Activated CD4-positive, CD25-positive, alpha-beta regulatory T cell treated with anti-CD3 and anti-CD28 coated beads, Interleukin-2, amount 50 U/mL, for 24 hours (primary cell): ENCODE data around the gene MYO1D.

Experiments
- ATAC-seq, 2 donors: fragments of 150-1000 bp; cut with Tn5 transposase; one replicate each; pipeline ENCODE4 v1.10.0; 2021; ENCODE audit warnings: mild to moderate bottlenecking in 1 of 2, moderate library complexity in 1 of 2

The MYO1D gene

GRCh38 chr17:32813021-32813420 lies 63.9 kb downstream of the MYO1D start:
- ATAC-seq = no peak

GRCh38 chr17:32810690-32811089 lies 66.2 kb downstream of the MYO1D start:
- no peak for ATAC-seq

- ATAC-seq = no peak
Observed at GRCh38 chr17:32807577-32807976, 69.3 kb downstream of the MYO1D start.

- no peak for ATAC-seq
Observed at GRCh38 chr17:32806646-32807045, 70.3 kb downstream of the MYO1D start.

GRCh38 chr17:32805029-32805976 lies 71.6 kb downstream of the MYO1D start:
- no peak for ATAC-seq

GRCh38 chr17:32803544-32803943 lies 73.4 kb downstream of the MYO1D start:
- ATAC-seq = no peak

- ATAC-seq = no peak
Observed at GRCh38 chr17:32802306-32802705, 74.6 kb downstream of the MYO1D start.

GRCh38 chr17:32801641-32802040 lies 75.3 kb downstream of the MYO1D start:
- ATAC-seq = no peak

GRCh38 chr17:32801193-32801592 lies 75.7 kb downstream of the MYO1D start:
- no peak for ATAC-seq

GRCh38 chr17:32798938-32799337 lies 78.0 kb downstream of the MYO1D start:
- no peak for ATAC-seq

GRCh38 chr17:32795339-32795979 lies 81.5 kb downstream of the MYO1D start:
- ATAC-seq = no peak

GRCh38 chr17:32794533-32795246 lies 82.2 kb downstream of the MYO1D start:
- ATAC-seq = no peak

GRCh38 chr17:32793841-32794240 lies 83.1 kb downstream of the MYO1D start:
- no peak for ATAC-seq

GRCh38 chr17:32792207-32792606 lies 84.7 kb downstream of the MYO1D start:
- ATAC-seq = no peak

- ATAC-seq = no peak
Observed at GRCh38 chr17:32786169-32786568, 90.8 kb downstream of the MYO1D start.

GRCh38 chr17:32784113-32784512 lies 92.8 kb downstream of the MYO1D start:
- no peak for ATAC-seq

- ATAC-seq = no peak
Observed at GRCh38 chr17:32783602-32784001, 93.3 kb downstream of the MYO1D start.

- no peak for ATAC-seq
Observed at GRCh38 chr17:32780721-32781120, 96.2 kb downstream of the MYO1D start.

- no peak for ATAC-seq
Observed at GRCh38 chr17:32777922-32778321, 99.0 kb downstream of the MYO1D start.

GRCh38 chr17:32777436-32777835 lies 99.5 kb downstream of the MYO1D start:
- ATAC-seq = no peak

- no peak for ATAC-seq
Observed at GRCh38 chr17:32774695-32775084, 102.2 kb downstream of the MYO1D start.

GRCh38 chr17:32773856-32774694 lies 102.8 kb downstream of the MYO1D start:
- no peak for ATAC-seq
